ENCODE results near the gene KCNJ9. TPM values are rescaled to one million over a fixed set of nuclear protein-coding genes. Genes with fewer than 3 reads are reported as not detected.
A peak's percentile ranks its signal among the peaks of the same experiment; 100 is the strongest.

Gene KCNJ9
- total RNA-seq, 1 donor from 2014 or later, result not detected

DNA sequence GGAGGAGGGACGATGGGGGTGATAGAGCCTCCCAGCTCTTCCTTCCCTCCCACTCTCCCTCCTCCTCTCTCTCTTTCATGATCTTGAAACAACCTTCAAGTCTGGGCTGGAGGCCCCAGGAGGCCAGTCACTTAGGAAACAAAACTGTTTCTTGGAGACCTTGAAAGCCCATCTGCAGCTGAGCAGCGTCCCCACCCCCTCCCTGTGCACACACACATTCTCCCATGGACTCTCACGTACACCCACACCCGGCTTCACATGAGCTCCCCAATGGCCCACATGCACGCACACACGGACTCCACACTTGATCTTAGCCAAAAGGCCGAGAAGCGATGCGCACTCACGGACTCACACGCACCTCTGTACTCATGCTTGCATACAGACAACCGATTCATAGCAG, 31.0 kb downstream of the KCNJ9 start:
- H3K4me3 ChIP-seq (ENCODE audit: low read depth, low read length), result no peak overlapping the region
- TF ChIP-seq, protein P1, sequence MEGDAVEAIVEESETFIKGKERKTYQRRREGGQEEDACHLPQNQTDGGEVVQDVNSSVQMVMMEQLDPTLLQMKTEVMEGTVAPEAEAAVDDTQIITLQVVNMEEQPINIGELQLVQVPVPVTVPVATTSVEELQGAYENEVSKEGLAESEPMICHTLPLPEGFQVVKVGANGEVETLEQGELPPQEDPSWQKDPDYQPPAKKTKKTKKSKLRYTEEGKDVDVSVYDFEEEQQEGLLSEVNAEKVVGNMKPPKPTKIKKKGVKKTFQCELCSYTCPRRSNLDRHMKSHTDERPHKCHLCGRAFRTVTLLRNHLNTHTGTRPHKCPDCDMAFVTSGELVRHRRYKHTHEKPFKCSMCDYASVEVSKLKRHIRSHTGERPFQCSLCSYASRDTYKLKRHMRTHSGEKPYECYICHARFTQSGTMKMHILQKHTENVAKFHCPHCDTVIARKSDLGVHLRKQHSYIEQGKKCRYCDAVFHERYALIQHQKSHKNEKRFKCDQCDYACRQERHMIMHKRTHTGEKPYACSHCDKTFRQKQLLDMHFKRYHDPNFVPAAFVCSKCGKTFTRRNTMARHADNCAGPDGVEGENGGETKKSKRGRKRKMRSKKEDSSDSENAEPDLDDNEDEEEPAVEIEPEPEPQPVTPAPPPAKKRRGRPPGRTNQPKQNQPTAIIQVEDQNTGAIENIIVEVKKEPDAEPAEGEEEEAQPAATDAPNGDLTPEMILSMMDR (conservative IDR thresholded peaks at IDR 0.05; ENCODE audit: low read depth, low read length), result no peak
- no peak for DNase-seq (ENCODE audit: low read depth)

DNA sequence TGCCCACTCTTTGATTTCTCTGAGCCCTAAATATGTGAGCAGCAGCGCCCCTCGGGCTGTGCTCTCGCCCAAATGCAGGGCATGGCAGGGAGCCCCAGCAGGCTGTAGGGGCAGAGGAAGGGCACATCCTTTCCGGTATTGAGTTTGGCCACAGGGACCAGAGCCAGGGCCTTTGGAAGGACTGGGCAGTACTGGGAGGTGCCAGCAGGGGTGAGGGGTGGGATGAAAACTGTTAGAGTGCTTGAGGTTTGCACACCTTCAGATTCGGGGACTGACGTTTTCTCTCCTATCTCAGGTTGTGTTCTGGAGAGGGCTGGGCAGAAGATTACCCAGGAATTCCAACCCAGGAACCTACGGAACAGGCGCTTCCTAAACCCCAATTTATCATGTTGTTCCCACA, 32.1 kb downstream of the KCNJ9 start:
- no peak for DNase-seq (ENCODE audit: low read depth)
- H3K4me3 ChIP-seq (ENCODE audit: low read depth, low read length), result no peak overlapping the region
- TF ChIP-seq, protein P1 (conservative IDR thresholded peaks at IDR 0.05; ENCODE audit: low read depth, low read length), result peak; percentile 9

DNA sequence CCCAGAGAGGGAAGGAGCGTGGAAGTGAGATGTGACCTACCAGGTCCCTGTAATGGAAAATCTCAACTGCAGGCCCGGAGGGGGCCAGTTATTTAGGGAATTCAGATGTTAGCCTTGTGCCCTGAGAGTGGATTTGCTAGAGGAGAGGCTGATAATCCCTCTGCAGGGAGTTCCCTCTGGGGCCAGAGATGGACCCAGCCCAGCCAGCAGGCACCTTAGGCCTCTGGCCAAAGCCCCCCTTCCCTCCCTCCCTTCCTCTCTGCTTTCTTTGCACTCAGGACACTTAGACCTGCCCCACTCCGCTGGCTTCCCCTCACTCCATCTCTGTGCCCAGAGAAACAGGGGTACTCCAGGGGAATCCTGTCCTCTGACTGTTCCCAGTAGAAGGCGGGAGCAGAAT, 32.7 kb downstream of the KCNJ9 start:
- H3K4me3 ChIP-seq (ENCODE audit: low read depth, low read length), result no peak overlapping the region
- TF ChIP-seq, protein P1 (conservative IDR thresholded peaks at IDR 0.05; ENCODE audit: low read depth, low read length), result no peak
- DNase-seq (ENCODE audit: low read depth), result no peak

DNA sequence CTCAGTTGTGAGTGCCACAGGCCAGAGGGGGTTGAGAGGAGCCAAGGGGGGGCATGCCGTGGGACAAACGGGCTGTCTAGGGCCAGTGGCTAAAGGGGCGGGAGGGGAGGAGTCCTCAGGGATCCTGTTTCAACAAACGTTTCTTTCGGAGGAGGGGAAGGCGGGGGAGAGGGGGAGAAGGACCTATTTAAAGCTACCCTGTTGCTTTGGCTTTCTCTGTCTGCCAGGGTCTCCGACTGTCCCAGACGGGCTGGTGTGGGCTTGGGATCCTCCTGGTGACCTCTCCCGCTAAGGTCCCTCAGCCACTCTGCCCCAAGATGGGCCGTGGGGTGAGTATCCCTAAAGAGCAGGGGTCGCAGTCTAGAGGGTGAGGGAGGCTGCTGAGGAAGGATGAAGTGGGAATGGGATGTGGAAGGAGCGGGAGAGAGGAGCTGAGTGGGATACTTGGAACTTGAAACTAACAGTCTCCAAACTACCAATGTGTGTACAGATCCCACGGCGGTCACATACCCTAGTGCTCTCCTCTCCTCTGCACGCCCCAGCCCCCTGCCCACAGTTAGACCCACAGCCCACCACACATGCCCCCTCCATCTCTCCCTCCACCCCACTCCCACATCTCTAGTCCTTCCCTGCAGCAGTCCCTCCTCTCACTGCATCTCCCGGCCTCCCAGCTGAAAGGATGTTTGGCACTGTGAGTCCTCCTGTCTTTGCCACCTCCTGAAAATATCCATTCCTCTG, 34.4 kb downstream of the KCNJ9 start, which contains the start of gene ATP1A2:
ATP1A2 (plus strand) TSS at position 215 of the 738 bp plus-strand sequence; CDS start at position 318, 103 bp downstream.
- DNase-seq (ENCODE audit: low read depth), result no peak
- H3K4me3 ChIP-seq (ENCODE audit: low read depth, low read length), result no peak within 1 kb of the TSS
- TF ChIP-seq, protein P1 (conservative IDR thresholded peaks at IDR 0.05; ENCODE audit: low read depth, low read length), result no peak

DNA sequence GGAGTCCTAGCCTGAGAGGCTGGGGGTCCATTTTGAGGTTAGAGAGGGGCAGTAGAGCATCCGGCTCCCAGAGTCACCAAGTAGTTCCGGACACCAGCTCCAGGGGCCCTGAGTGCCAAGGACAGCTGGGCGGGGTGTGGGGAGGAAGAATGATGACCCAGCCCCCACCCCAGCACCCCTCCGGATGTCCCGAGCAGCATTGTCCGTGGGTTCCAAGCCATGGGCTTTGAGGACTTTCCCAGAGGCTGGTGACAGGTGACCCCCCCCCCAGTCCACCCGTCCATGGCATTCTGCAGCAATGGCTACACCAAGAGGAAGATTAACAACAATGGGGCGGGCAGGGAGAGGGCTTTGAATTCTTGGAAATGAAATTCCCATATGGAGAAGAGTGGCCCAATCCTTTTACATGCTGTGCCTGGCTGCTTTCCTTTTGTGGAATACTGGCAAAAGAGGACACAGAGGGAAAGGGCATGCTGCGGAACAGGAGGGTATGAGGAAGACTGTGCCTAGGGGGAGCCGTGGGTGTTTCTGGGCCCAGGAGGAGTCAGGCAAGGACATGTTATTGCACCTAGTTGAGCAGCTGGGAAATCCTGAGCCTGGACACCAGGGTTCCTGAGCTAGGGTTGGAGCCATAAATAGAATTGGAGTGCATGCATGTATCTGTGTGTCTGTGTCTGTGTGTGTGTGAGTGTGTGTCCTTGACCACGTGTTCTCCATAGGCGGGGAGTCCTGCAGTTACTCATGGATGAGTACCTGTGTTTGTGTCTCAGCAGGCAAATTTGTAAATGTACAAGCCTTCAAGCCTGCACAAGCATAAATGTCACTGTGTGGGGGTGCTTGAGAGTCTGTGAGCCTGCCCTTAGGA, 35.2 kb downstream of the KCNJ9 start:
- TF ChIP-seq, protein P1 (conservative IDR thresholded peaks at IDR 0.05; ENCODE audit: low read depth, low read length), result no peak
- H3K4me3 ChIP-seq (ENCODE audit: low read depth, low read length), result no peak overlapping the region
- no peak for DNase-seq (ENCODE audit: low read depth)

DNA sequence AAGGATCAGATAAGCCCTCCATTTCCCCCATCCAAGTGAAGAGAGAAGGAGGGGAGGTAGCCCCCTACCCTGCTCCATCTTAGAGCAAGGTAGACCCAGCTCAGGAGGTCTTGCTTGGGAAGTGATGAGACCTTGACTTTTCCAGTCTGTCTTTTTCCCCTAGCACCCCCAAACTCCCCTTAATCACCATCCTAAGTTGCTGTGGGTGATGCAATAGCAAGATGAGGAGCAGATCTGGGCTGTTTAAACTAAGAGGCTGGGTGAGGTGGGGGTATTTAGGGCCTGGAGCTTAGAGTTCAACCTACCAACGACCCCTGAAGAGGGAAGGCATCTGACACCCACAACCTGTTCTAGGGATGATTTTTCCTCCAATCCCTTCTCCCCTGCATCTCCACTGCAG, 36.0 kb downstream of the KCNJ9 start:
- no peak overlapping the region for H3K4me3 ChIP-seq (ENCODE audit: low read depth, low read length)
- TF ChIP-seq, protein P1 (conservative IDR thresholded peaks at IDR 0.05; ENCODE audit: low read depth, low read length), result no peak
- no peak for DNase-seq (ENCODE audit: low read depth)

All from epithelial cell of proximal tubule (primary cell).